Chondrocyte (in vitro differentiated cells): Measurements from ENCODE around the gene SORD. TPM values are rescaled to one million over a fixed set of nuclear protein-coding genes. Genes with fewer than 3 reads are reported as not detected.
"Not testable (repeated sequence)": the region's sequence is repeated elsewhere in the genome, so short reads cannot be mapped to it uniquely, and the experiment has no call there.

Source experiments
- DNase-seq: peaks from one replicate; pipeline ENCODE4 v3.0.0; 2021; ENCODE audit warnings: mixed read lengths, low spot score
- H3K27ac Mint-ChIP-seq: one replicate; pipeline ENCODE4 v1.8.0; 2021; ENCODE audit warnings: mild to moderate bottlenecking, moderate library complexity, mixed read lengths; ENCODE audit not compliant: unreplicated experiment
- H3K27me3 Mint-ChIP-seq: 2 replicates; pipeline ENCODE4 v1.8.0; 2021; ENCODE audit warnings: low read depth, mixed read lengths
- H3K36me3 Mint-ChIP-seq: 2 replicates; pipeline ENCODE4 v1.8.0; 2021; ENCODE audit warnings: low read depth, mixed read lengths
- H3K4me1 Mint-ChIP-seq: 2 replicates; pipeline ENCODE4 v1.8.0; 2021; ENCODE audit warnings: low read depth, mild to moderate bottlenecking, mixed read lengths
- H3K4me3 Mint-ChIP-seq: one replicate; pipeline ENCODE4 v1.8.0; 2021; ENCODE audit warnings: mild to moderate bottlenecking, moderate library complexity, mixed read lengths; ENCODE audit not compliant: unreplicated experiment
- H3K9me3 Mint-ChIP-seq: 2 replicates; pipeline ENCODE4 v1.8.0; 2021; ENCODE audit warnings: low read depth, mixed read lengths
- total RNA-seq: library from RNA; stranded (reverse); gene quantifications from 3 replicates; pipeline ENCODE4 v1.2.1, GENCODE V29; 2021
- TF ChIP-seq, protein P1 (sequence below): fragments of 200-600 bp; sonication (generic); IDR thresholded peaks from 2 replicates; pipeline ENCODE4 v1.5.0; 2021; ENCODE audit warnings: antibody characterized with exemption, mild to moderate bottlenecking, moderate library complexity

SORD gene
- total RNA-seq, 1 donor from 2014 or later = 10.6 TPM

DNA sequence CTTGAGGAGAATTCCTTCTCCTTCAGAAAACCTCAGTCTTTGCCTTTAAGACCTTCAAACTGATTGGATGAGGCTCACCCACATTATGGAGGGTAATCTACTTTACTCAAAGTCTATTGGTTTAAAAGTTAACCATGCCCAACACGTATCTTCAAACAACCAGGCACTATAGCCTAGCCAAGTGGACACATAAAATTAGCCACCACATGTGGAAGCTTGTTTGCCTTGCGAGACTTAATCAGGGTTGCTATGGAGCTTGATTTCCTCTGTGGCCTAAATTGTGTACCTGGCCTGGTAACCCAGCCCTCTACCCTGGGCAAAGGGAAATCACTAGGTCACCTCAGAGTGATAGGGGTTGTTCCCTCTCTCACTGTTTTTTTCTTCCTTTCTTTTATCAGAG is 19.9 kb downstream of the SORD start:
- H3K9me3 Mint-ChIP-seq = not testable (repeated sequence)

DNA sequence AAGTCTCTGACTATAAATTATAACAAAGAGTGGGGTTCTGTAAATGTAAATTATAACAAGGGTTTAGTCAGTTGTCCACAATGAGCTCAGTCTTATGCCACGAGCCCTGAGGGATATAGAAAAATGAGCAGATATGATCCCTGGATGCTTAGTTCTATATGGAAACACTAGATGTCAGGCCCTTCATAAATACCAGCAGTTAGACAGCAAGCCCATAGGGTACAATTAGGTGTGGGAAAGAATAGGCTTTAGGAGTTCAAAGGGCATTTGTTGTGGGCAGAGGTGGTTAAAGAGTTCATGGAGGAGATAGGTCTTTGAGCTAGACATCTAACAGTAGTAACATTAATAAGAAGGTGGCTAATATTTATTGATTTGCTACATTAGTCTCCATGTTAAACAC is 21.3 kb downstream of the SORD start:
- H3K9me3 Mint-ChIP-seq = not testable (repeated sequence)

More for the DNA sequence above, 19.9 kb downstream of the SORD start:
- not testable (repeated sequence) for H3K36me3 Mint-ChIP-seq, H3K27ac Mint-ChIP-seq, H3K4me1 Mint-ChIP-seq, H3K27me3 Mint-ChIP-seq, DNase-seq, H3K4me3 Mint-ChIP-seq

DNA sequence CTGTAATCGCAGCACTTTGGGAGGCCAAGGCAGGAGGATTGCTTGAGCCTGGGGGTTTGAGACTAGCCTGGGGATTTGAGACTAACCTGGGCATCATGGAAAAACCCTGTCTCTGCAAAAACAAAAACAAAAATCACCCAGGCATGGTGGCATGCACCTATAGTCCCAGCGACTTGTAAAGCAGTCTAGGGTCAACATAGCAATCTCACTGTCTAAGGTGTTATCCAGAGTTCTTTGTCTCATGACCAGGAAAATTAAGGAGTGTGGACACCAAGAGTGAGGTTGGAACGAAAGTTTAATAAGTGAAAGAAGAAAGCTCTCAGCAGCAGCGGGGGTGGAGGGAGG is 25.4 kb downstream of the SORD start:
- not testable (repeated sequence) for H3K27me3 Mint-ChIP-seq, DNase-seq, H3K4me1 Mint-ChIP-seq, H3K36me3 Mint-ChIP-seq, H3K9me3 Mint-ChIP-seq, H3K4me3 Mint-ChIP-seq, H3K27ac Mint-ChIP-seq

More for the DNA sequence above, 21.3 kb downstream of the SORD start:
- H3K27me3 Mint-ChIP-seq, H3K4me1 Mint-ChIP-seq, DNase-seq, H3K4me3 Mint-ChIP-seq, H3K36me3 Mint-ChIP-seq, H3K27ac Mint-ChIP-seq: not testable (repeated sequence)

DNA sequence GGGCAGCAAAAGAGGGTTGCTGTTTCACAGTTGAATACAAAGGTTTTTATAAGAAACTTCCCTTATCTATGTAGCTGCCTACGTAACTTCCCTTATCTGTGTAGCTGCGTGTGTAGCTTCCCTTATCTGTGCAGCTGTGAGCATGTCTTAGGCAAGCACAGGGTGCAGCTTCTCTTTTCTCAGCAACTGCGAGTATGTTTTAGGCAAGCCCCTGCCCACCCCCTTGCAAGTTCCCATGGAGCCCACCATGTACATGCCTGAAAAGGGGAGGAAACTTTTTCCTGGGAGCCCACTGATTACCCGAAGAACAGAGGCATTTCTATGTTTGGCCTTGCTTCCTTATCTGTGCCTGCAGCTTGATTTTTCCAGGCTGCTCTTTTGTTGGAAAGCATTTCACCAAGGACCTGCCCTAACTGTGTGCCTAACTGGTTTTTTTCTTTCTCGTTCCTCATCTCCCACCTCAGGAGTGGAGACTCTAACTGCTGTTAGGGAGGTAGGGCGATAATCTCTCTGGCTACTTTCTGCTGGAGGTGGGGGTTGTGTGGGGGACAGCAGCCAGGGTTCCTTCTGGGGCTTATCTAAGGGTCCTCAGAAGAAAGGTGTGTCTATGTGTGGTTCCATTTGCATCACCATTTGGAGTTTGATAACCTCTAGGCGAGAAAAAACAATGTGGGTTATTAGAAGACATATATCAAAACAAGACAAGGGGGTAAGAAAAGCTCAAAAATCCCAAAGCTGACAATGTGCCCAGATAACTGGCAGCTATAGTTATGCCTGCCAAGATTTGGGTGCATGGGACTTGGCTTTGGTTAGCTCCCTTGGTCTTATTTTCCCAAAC is 26.0 kb downstream of the SORD start:
- Mint-ChIP-seq H3K27me3 (no peaks in the 10 kb centered on the region), H3K9me3 (peaks cover 2% of the 10 kb centered on the region), H3K36me3 (peaks cover 5% of the 10 kb centered on the region), H3K27ac (no peak overlapping the region), H3K4me1 (no peaks in the 10 kb centered on the region), H3K4me3 (no peak overlapping the region)
- no peak for DNase-seq
- TF ChIP-seq, protein P1, sequence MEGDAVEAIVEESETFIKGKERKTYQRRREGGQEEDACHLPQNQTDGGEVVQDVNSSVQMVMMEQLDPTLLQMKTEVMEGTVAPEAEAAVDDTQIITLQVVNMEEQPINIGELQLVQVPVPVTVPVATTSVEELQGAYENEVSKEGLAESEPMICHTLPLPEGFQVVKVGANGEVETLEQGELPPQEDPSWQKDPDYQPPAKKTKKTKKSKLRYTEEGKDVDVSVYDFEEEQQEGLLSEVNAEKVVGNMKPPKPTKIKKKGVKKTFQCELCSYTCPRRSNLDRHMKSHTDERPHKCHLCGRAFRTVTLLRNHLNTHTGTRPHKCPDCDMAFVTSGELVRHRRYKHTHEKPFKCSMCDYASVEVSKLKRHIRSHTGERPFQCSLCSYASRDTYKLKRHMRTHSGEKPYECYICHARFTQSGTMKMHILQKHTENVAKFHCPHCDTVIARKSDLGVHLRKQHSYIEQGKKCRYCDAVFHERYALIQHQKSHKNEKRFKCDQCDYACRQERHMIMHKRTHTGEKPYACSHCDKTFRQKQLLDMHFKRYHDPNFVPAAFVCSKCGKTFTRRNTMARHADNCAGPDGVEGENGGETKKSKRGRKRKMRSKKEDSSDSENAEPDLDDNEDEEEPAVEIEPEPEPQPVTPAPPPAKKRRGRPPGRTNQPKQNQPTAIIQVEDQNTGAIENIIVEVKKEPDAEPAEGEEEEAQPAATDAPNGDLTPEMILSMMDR = no peak

DNA sequence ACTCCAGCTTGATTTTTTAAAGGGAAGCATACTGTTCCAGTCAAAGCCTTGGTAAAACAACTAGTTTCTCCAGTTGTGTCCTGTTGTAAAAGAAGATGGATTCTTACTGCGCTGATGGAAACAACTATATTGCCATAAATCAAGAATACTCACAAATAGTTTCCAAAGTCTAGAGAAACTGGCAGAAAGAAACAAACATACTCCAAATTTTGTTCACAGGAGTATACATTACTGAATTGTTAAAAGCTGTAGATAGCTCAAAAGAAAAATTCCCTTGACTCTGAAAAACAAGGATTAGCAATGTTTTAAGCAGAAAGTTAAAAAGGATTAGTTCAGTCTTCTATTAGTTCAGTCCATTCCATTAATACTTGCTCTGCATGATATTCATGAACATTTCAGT is 27.6 kb downstream of the SORD start:
- no peak for DNase-seq
- H3K27me3 Mint-ChIP-seq = no peaks in the 10 kb centered on the region
- peaks cover 5% of the 10 kb centered on the region for H3K36me3 Mint-ChIP-seq
- H3K9me3 Mint-ChIP-seq = peaks cover 2% of the 10 kb centered on the region
- no peaks in the 10 kb centered on the region for H3K4me1 Mint-ChIP-seq
- no peak overlapping the region for H3K4me3 Mint-ChIP-seq
- H3K27ac Mint-ChIP-seq = no peak overlapping the region
- TF ChIP-seq, protein P1 = no peak

DNA sequence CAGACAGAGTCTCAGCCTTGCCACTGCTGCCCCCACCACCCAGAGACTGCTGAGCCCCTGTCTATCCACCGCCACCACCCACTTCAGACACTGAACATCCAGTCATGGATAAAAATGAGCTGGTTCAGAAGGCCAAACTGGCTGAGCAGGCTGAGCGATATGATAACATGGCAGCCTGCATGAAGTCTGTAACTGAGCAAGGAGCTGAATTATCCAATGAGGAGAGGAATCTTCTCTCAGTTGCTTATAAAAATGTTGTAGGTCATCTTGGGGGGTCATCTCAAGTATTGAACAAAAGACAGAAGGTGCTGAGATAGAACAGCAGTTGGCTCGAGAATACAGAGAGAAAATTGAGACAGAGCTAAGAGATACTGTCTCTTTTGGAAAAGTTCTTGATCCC is 29.7 kb downstream of the SORD start:
- H3K4me3 Mint-ChIP-seq, H3K4me1 Mint-ChIP-seq, H3K27me3 Mint-ChIP-seq, H3K9me3 Mint-ChIP-seq, H3K27ac Mint-ChIP-seq, DNase-seq, H3K36me3 Mint-ChIP-seq: not testable (repeated sequence)

DNA sequence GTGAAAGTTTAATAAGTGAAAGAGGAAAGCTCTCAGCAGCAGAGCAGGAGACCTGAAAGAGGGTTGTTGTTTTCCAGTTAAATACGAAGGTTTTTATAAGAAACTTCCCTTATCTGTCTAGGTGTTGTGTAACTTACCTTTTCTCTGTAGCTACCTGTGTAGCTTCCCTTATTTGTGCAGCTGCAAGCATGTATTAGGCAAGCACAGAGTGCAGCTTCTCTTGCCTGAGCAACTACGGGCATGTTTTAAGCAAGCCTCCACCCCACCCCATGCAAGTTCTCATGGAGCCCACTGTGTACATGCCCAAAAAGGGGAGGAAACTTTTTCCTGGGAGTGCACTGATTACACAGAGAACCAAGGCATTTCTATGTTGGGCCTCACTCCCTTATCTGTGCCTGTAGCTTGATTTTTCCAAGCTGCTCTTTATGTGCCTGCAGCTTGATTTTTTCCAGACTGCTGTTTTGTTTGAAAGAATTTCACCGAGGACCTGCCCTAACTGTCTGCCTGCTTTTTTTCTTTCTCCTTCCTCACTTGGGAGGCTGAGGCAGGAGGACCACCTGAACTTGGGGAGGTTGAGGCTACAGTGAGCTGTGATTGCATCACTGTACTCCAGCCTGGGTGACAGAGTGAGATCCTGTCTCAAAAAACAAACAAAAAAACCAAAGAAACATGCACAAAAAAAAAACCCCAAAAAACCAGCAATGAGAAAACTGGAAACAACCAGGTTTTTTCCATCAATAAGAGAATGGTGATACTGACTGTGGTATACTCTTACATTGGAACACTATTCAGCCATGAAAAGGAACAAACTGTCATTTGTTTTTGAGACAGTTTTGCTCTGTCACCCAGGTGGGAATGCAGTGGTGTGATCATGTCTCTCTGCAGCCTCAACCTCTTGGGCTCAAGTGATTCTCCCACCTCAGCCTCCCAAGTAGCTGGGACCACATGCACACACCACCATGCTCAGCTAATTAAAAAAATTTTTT is 36.0 kb downstream of the SORD start:
- H3K27me3 Mint-ChIP-seq, H3K4me1 Mint-ChIP-seq, H3K36me3 Mint-ChIP-seq, DNase-seq, H3K4me3 Mint-ChIP-seq, H3K27ac Mint-ChIP-seq, H3K9me3 Mint-ChIP-seq: not testable (repeated sequence)

DNA sequence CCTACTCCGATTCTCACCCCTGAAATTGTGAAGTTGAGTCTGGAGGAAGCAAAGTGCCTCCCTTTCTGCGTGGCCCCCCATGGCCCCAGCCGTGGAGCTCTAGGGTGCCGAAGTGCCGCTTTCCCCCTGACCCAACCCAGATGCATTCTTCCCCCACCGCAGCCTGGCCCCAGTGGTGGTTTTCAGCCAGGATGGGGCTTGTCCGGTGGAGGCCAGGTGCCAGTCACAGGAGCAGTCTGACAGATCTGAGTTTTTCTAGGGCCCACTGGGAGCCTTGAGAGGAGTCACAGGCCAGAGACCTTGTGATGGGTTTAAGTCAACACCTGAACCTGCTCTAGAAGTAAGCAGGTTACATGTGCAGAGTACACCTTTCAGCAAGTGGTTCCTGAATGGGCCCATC is 39.3 kb downstream of the SORD start:
- not testable (repeated sequence) for DNase-seq, H3K9me3 Mint-ChIP-seq, H3K27me3 Mint-ChIP-seq, H3K4me3 Mint-ChIP-seq, H3K27ac Mint-ChIP-seq, H3K36me3 Mint-ChIP-seq, H3K4me1 Mint-ChIP-seq
